Mucosa of stomach (tissue), 1 donor: ENCODE measurements around the gene PADI6.

ENCODE experiments used
- H3K27me3 ChIP-seq: one replicate; pipeline ENCODE4 v1.7.0; 2013; ENCODE audit warnings: mild to moderate bottlenecking, low read length; ENCODE audit not compliant: control insufficient read depth, insufficient read depth
- H3K36me3 ChIP-seq: one replicate; pipeline ENCODE4 v1.7.0; 2013; ENCODE audit warnings: low read length; ENCODE audit not compliant: control insufficient read depth, insufficient read depth
- H3K4me1 ChIP-seq: one replicate; pipeline ENCODE4 v1.7.0; 2013; ENCODE audit warnings: mild to moderate bottlenecking, low read length; ENCODE audit not compliant: control insufficient read depth, insufficient read depth
- H3K4me3 ChIP-seq: one replicate; pipeline ENCODE4 v1.7.0; 2013; ENCODE audit warnings: low read length
- H3K9ac ChIP-seq: one replicate; pipeline ENCODE4 v1.7.0; 2013; ENCODE audit warnings: mild to moderate bottlenecking, low read length, moderate library complexity
- H3K9me3 ChIP-seq: one replicate; pipeline ENCODE4 v1.7.0; 2013; ENCODE audit warnings: mild to moderate bottlenecking, low read length, moderate library complexity; ENCODE audit not compliant: control insufficient read depth
- donor health status: Pancreatic carcinoma.

PADI6 gene

DNA sequence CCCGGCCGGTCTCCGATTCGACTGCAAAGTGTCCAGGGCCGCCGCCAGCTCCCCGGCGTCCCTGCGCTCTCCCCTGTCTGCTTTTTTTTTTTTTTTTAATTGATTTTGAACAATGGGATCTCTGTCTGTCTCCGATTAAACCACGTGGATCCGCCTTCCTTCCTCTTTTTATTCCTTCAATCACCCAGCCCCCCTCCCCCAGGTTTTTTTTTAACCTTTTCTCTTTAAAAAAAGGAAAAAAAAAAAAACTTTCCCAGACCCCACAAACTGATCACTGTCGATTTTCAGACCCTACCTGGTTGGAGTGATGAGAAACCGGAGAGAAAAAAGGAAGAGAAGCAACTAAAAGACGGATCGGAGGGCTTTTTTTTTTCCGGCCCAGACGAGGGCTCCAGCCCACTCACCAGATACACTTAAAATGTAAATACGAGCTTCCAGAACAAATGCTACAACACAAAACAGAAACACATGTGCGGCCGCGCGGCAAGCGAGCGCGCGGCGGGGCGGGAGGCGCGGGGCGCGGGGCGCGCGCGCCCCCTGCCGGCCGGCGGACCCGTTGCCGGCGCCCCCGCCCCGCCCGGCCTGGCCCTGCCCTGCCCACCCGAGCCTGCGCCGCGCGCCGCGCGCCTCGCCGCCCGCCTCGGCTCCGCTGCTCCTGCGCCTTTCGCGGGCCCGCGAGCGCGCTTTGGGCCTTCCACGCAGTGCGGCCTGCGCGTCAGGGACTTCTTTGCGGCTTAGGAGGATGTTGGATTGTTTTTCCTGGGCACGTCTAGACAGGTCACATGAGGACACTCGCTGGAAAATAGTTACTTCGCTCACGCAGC lies 67.5 kb downstream of the PADI6 start, which contains the start of gene RCC2:
TSS of gene RCC2 (minus strand) at position 428 of the 824 bp plus-strand sequence. CDS start 1,163 bp downstream, outside the sequence.
- Histone ChIP-seq H3K9me3 (no peaks in the 10 kb centered on the region), H3K9ac (peak within 1 kb of the TSS; percentile 85), H3K4me1 (peaks cover 32% of the 10 kb centered on the region), H3K27me3 (peaks cover 5% of the 10 kb centered on the region), H3K4me3 (peak within 1 kb of the TSS; percentile 71), H3K36me3 (no peaks in the 10 kb centered on the region)

DNA sequence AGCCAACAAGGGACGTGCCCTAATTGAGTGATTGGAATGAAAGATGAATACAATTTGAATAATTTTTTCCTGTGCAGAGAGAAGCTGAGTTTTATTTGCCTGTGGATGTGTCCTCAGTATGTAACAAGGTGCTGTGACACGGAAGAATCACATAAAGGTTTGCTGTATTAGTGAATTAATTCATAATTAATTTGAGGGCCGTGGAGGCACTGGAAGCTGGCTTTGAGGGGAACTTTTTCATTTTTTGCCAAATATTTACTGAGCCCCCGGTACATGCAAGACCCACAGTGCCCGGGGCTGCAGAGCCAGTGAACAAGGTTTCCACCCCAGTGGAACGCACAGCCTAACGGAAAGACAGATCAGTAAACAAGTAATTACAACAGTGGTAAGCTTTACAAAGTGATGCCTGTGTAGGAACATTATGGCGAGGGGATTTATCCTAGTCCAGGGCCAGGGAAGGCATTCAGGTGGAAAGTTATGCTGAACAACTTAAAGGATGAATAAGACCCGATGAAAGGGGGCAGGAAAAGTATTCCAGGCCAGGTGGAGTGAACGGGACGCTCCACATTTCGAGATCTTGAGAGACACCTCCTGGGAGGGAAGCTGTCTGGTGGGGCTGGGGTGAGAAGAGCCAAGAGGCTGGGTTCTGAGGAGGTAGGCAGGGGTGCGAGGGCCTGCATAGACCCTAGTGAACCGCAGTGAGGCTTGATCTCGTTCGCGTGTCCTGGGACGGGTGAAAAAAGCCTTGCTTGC lies 68.3 kb downstream of the PADI6 start:
- peak overlapping the region; percentile 71 for H3K4me3 ChIP-seq
- H3K9ac ChIP-seq: peak overlapping the region; percentile 73
- H3K27me3 ChIP-seq: peaks cover 5% of the 10 kb centered on the region
- peaks cover 32% of the 10 kb centered on the region for H3K4me1 ChIP-seq
- no peaks in the 10 kb centered on the region for H3K9me3 ChIP-seq
- no peaks in the 10 kb centered on the region for H3K36me3 ChIP-seq

DNA sequence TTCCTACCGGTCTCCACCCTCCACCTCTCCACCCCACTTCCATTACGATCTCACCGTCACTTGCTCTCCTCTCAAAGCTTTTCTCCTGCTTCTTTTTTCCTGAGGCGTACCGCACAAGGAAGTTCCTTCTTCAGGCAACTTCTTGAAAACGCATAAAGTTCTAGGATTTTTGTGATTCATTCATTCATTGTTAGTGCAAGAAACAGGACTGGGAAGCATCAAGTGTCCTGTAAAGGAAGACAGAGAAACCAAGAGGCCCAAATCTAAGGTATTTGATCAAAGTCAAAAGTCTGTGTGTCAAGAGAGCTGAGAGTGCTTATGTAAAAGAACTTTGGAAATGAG lies 68.8 kb downstream of the PADI6 start:
- no peaks in the 10 kb centered on the region for H3K9me3 ChIP-seq

DNA sequence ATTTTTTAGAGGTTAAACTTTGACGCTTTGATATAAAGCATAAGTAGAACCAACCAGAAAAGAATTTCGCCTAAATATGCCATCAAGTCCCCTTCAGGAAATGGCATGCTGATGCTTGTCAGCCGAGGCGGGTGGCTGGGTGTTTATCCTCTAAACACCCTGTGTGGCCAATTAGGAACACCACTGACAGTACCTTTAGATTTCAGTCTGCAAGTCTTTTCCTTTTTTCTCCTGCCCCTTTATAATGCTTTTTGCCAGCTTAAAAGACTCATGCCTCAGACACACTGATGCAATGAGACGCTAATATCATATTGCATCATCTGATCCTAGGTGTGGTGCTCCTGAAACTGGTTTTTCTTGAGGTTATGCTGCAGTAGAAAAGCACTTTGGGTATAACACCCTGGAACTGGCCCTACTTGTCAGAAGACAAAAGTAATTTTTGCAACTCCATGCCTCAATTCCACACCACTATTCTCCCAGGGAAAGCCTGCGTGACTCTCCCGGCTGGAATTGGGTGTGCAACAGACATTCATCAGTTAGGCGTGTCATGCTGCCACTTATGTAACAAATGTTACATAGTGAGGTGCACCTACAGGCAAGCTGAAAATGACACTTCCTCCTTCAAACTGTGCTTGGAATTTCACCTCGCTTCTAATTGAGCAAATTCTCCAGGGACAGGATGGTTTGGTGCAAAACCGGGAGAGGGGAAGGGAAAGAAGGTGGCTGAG lies 69.4 kb downstream of the PADI6 start:
- no peak overlapping the region for H3K4me3 ChIP-seq
- H3K9me3 ChIP-seq: no peaks in the 10 kb centered on the region
- H3K9ac ChIP-seq: no peak overlapping the region
- peaks cover 30% of the 10 kb centered on the region for H3K4me1 ChIP-seq
- H3K27me3 ChIP-seq: peaks cover 5% of the 10 kb centered on the region
- no peaks in the 10 kb centered on the region for H3K36me3 ChIP-seq

More for the DNA sequence above, 68.8 kb downstream of the PADI6 start:
- H3K36me3 ChIP-seq: no peaks in the 10 kb centered on the region
- H3K27me3 ChIP-seq: peaks cover 5% of the 10 kb centered on the region
- no peak overlapping the region for H3K9ac ChIP-seq
- H3K4me3 ChIP-seq: no peak overlapping the region
- H3K4me1 ChIP-seq: peaks cover 32% of the 10 kb centered on the region

DNA sequence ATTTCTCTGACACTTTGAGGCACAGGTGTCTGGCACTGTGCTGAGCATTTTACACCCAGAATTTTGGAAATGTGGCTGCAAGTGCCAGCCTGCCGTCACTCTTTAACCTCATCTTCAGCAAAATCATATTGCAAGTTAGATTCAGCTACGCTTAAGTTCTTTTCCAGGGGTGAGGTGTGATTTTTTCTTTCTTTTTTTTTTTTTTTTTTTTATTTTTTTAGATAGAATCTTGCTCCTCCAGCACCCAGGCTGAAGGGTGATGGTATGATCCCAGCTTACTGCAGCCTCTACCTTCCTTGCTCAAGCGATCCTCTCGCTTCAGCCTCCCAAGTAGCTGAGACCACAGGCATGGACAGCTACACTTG lies 70.0 kb downstream of the PADI6 start:
- Histone ChIP-seq H3K4me3 (no peak overlapping the region), H3K36me3 (no peaks in the 10 kb centered on the region), H3K4me1 (peaks cover 25% of the 10 kb centered on the region), H3K9ac (no peak overlapping the region), H3K9me3 (no peaks in the 10 kb centered on the region), H3K27me3 (peaks cover 5% of the 10 kb centered on the region)

DNA sequence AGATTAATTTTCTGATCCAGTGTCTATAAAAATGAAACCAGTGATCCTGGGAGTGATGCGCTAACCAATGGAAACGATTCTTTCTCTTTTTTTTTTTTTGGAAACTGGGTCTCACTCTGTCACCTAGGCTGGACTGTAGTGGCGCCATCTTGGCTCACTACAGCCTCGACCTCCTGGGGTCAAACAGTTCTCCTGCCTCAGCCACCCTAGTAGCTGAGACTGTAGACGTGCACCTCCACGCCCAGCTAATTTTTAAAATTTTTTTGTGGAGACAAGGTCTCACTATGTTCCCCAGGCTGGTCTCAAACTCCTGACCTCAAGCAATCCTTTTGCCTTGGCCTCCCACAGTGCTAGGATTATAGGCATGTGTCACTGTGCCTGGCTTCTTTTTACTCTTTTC lies 70.8 kb downstream of the PADI6 start:
- no peaks in the 10 kb centered on the region for H3K36me3 ChIP-seq
- peaks cover 5% of the 10 kb centered on the region for H3K27me3 ChIP-seq
- no peak overlapping the region for H3K4me3 ChIP-seq
- H3K9ac ChIP-seq: no peak overlapping the region
- no peaks in the 10 kb centered on the region for H3K9me3 ChIP-seq
- peaks cover 21% of the 10 kb centered on the region for H3K4me1 ChIP-seq

DNA sequence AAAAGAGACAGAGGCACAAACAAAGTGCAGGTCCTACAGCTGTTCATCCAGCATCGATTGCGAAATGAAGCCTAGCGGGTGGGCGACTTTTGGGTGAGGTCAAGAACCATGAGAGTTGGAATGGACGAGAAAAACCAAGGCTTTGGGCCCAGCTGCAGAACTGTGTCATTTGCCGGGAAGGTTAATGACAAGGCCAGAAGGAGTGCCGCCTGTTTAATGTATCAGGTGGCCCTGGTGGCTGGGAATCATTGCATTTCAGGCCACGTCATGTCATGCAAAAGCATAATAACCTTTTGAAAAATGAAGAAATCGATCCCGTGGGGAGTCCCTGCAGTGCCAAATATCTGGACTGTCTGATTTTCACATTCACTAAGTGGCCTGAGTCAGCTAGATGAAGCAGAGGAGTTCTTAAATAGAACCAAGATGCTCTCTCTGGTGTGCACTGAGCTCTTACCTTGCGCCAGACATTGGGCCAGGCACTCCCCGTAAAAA lies 75.6 kb downstream of the PADI6 start:
- Histone ChIP-seq H3K9ac (no peak overlapping the region), H3K9me3 (no peaks in the 10 kb centered on the region), H3K27me3 (peaks cover 3% of the 10 kb centered on the region), H3K4me1 (no peaks in the 10 kb centered on the region), H3K4me3 (no peak overlapping the region), H3K36me3 (no peaks in the 10 kb centered on the region)
